HG02943 (cell line): ENCODE data around the gene MTNR1A.
"Not testable (repeated sequence)": the region's sequence is repeated elsewhere in the genome, so short reads cannot be mapped to it uniquely, and the experiment has no call there.

ENCODE experiments used
- ATAC-seq: cut with Tn5 transposase; IDR thresholded peaks from one replicate; pipeline ENCODE4 v1.9.1; 2021; ENCODE audit warnings: mild to moderate bottlenecking, low read depth, moderate library complexity; ENCODE audit not compliant: unreplicated experiment

Gene MTNR1A

DNA sequence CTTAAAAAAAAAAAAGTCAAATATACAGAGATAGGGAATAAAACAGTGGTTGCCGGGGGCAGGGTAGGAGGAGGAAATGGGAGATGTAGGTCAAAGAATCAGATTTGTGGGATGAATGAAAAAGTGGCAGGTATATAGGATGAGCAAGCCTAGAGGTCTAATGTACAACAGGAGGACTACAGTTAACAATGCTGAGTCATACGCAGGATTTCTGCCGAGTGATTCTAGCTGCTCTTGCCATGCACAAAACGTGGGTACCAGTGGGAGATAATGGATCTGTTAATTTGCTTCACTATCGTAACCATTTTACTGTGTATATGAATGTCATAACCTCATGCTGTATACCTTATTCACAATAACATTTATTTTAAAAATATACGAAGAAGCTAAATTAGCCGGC lies 10.7 kb upstream of the MTNR1A start:
- ATAC-seq, result no peak

- ATAC-seq, result no peak
These were observed 8.4 kb upstream of the MTNR1A start for GRCh38 chr4:186563761-186564160.

DNA sequence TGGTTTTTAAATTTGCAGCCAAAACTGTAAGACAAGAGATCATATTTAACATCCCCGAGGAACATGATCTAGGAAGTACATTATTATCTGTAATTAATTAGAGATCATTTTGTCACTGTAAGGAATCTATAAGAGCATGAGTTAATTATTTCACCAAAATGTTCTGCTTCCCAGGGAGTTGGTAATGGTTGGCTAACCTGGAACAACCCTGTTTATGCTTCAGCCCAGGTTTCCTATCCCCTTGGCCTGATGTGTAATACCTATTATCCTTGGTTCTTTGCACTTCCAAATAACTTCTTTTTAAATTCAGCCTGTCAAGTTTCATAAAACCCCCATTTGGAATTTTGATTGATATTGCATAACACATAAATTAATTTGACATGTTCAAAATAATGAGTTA lies 6.4 kb upstream of the MTNR1A start:
- ATAC-seq, result no peak

DNA sequence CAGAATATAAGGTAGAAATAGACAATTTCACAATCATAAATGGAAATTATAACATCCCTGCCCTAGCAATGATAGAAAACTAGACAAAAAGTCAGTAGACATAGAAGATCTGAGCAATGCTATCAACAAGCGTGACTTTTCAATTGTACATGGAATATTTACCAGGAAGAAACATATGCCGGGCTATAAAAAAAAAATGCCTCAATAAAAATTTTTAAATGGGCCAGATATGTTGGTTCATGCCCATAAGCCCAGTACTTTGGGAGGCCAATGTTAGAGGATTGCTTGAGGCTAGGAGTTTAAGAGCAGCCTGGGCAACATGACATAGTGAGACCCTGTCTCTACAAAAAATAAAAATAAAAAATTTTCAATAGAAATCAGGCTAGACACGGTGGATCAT lies 5.3 kb upstream of the MTNR1A start:
- no peak for ATAC-seq

- ATAC-seq, result no peak
These were observed 2.1 kb upstream of the MTNR1A start for GRCh38 chr4:186557486-186557885.

DNA sequence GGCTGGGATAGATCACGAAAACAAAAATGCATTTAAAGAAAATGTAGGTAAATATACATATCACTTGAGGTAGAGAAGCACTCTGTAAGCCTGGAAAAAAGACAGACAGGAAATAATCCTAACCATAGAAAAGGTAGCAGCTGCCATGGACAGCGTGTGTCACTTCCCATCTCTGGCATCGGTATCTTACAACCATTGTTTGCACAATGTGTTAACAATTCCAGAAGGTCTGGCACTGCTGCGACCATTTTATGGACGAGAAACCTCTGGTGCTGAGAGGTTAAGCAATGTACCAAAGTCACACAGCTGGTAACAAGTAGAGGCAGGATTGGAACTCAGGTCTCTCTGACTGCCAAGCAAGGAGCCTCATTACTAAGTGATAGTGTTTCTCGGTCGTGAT lies 1.7 kb upstream of the MTNR1A start:
- ATAC-seq, result no peak

- no peak for ATAC-seq
These were observed 841 bp downstream of the MTNR1A start for GRCh38 chr4:186554539-186554913.

GRCh38 chr4:186553717-186554116 lies 1.6 kb downstream of the MTNR1A start:
- no peak for ATAC-seq

GRCh38 chr4:186551849-186552248 lies 3.5 kb downstream of the MTNR1A start:
- ATAC-seq, result no peak

DNA sequence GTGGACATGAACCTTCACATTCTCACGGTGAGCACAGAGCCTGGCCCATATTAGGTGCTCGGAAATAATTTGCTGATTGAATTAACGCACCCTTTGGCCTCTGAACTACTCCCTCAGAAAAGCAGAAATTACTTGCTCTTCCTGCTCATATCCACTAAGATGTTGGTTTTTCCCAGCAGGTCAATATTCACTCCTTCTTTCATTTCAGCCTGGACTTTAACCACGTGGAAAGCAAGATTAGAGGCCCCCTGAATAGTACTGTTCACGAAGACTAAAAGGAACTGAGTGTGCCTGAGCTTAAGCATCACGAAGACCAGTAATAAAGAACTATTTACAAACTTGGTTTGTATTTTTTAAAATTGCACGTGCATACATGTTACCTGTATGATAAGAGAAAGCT lies 9.9 kb downstream of the MTNR1A start:
- ATAC-seq, result no peak

DNA sequence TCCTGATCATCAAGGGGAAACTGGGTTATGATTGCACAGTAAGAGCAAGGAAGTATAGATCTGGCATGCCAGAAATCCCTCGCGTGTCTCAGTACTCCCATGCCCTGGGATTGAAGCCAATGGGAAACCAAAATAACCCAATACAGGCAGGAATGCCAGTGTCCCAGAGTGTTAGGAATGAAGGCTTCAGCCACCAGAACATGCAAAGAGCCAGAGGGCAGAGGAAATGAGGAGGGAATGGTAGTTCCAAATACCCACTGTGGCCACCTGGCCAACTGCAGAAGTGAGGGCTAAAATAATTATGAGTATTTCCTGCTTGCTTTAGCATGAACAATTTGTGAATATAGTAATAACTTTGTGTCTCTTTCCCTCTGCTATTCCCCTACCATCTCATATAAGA lies 12.2 kb downstream of the MTNR1A start:
- ATAC-seq, result no peak

DNA sequence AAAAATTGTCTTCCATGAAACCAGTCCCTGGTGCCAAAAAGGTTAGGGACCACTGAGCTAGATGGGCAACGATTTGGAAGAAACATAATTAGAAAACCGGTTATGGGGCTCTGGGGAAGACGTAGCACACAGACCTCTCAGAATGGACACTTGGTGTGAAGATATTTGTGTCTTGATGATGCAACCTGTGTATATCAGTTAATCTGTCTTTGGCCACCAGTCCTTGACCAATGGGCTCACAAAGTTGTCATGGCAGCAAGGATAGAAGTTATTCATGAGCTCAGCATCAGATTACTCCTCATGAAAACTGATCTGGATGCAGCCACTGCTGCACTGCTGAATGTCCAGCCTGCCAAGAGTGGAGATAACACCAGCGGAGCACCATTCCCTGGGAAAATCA lies 13.6 kb downstream of the MTNR1A start:
- ATAC-seq, result no peak

DNA sequence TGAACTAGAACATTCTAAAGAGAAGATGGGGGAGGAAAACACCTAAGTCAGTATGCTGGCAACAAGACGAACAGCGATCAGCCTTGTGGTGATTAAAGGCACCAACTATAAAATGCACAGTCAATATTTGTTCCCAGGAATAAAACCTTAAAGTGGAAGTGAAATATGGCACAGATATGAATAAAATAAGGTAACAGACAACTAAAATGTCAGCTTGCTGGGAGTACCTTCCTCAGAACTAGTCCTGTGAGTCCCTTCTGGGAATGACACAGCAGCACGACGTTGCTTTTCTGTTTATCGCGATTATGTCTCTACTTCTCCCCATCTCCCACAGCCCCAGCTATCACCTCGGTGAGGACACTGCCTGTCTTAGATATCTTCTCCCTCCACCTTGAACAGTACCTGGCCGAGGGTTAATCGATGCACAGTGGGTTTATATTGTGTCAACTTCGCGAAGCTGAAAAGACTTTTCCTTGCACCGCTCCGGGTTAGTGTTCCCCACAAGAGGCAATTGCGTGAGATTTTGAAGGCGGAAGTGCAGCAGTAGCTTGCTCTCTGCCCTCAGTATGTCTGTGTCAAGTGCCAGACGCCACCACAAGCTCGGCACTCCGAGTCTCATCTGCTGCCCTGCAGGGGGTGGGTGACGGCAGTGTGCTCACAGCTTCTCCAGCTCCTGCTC lies 17.4 kb downstream of the MTNR1A start:
- no peak for ATAC-seq

- ATAC-seq, result no peak
These were observed 19.1 kb downstream of the MTNR1A start for GRCh38 chr4:186536285-186536684.

DNA sequence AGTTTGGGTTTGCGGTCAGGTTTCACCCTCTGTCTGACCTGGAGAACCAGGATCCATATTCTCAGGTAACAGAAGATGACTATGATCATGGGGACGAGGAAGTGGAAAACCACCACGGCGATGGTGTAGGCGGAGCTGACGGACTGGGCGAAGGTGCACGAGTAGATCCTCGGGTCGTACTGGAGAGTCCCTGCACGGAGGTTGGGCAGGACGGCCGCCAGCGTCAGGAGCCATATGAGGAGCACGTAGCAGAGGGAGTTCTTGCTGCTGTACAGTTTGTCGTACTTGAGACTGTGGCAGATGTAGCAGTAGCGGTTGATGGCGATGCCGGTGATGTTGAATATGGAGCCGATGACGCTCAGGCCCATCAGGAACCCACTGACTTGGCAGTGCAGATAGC lies 21.3 kb downstream of the MTNR1A start:
- no peak for ATAC-seq

GRCh38 chr4:186523927-186524326 lies 31.4 kb downstream of the MTNR1A start:
- ATAC-seq, result not testable (repeated sequence)

GRCh38 chr4:186516287-186516686 lies 39.1 kb downstream of the MTNR1A start:
- no peak for ATAC-seq

DNA sequence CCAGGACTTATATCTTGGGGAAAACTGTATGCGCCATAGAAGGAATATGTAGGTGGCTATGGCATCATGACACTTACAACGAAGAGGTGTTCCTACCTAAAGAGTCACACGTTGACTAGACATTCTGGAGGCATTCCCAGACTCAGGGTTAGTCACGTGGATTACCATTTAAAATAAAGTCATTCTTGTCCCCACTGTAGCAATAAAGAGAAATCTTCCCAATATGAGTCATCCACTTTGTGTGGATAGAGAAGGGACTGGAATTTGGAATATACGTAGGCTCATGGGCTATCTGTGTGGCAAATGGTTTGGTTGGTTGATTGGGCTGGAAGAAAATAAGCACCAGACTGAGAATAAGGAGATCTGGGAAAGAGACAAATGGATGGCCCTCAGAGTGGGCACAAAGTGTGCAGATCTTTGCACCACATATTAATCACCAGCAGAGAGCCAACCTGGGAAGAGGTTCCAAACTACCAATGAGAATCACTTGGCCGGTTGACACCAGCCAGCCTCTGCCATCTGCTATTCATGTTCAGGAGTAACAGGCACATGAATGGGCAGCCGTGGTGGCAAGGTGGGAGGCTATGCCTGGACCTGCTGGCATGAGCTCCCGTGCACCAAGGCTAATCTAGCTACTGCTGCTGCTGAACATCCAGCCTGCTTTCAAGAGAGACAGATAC lies 41.0 kb downstream of the MTNR1A start:
- no peak for ATAC-seq

GRCh38 chr4:186504771-186505170 lies 50.6 kb downstream of the MTNR1A start:
- not testable (repeated sequence) for ATAC-seq

DNA sequence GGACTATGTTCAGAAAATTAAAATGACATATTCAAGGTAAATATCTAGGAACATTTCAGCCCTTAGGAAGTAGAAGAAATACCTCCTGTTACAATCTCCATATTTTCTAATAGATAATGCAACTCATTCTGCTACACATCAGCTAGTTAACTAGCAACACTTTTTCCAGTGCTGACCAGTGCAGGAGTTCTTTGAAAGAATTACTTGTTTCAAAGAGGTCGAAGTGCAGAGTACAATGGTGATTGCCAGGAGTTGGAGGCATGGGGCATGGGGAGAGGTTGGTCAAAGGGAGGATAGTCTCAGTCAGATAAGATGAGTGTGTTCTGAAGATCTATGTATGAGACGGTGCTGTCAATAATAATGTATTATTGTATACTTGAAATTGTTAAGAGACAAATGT lies 53.1 kb downstream of the MTNR1A start:
- no peak for ATAC-seq

- no peak for ATAC-seq
These were observed 53.8 kb downstream of the MTNR1A start for GRCh38 chr4:186501554-186501953.

- no peak for ATAC-seq
These were observed 54.6 kb downstream of the MTNR1A start for GRCh38 chr4:186500721-186501304.
